ENCODE results near the gene RFNG.

The RFNG gene

DNA sequence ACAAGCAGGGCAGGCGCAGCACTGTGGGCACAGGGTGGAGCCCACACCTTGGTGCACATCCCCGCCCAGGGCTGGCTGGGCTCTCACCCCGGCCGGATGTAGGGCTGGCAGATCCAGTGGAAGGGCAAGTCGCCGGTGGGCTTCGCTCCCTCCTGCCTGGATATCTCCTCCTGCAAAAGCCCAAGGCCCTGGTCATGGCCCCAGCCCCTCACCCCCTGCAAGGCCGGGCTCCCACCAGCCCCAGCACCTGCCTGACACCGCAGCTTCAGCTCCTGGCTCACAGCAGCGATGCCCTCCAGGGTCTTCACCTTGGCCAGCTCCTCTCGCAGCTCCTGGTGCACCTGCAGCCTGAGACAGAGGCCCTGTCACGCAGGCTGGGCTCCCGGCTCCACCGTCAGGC, 9.0 kb upstream of the RFNG start:
- Histone ChIP-seq H3K27me3 (replicated peaks) (no peaks in the 10 kb centered on the region), H3K27ac (no peak overlapping the region), H3K36me3 (replicated peaks) (peaks cover 59% of the 10 kb centered on the region), H3K4me3 (ENCODE audit: low read depth, low read length) (no peak overlapping the region)
- TF ChIP-seq, protein P1, sequence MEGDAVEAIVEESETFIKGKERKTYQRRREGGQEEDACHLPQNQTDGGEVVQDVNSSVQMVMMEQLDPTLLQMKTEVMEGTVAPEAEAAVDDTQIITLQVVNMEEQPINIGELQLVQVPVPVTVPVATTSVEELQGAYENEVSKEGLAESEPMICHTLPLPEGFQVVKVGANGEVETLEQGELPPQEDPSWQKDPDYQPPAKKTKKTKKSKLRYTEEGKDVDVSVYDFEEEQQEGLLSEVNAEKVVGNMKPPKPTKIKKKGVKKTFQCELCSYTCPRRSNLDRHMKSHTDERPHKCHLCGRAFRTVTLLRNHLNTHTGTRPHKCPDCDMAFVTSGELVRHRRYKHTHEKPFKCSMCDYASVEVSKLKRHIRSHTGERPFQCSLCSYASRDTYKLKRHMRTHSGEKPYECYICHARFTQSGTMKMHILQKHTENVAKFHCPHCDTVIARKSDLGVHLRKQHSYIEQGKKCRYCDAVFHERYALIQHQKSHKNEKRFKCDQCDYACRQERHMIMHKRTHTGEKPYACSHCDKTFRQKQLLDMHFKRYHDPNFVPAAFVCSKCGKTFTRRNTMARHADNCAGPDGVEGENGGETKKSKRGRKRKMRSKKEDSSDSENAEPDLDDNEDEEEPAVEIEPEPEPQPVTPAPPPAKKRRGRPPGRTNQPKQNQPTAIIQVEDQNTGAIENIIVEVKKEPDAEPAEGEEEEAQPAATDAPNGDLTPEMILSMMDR (IDR thresholded peaks at IDR 0.05; ENCODE audit: low read depth, low read length, missing control alignments) = no peak
- in situ Hi-C loops (cut with HindIII; ENCODE audit: low pct_ligation_motif_present, low sequenced_read_pairs) = no loop called here
- DNase-seq = no peak

DNA sequence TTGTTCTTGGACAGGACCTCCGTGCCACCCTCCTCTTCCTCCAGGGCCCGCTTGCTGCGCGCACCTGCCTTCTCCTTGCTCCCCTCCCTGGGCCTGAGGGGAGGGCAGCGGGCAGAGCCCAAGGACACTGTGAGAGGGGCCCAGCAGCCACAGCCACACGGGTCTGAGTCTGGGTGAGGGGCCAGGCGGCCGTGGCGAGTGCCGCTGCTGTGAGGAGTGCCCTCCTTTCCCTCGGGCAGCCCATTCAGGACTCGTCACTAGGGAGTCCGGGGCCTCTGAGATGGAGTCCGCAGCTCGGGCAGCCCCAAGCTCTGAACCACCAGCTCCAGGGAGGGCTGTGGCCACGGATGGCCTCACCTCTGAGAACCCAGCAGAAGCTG, 8.4 kb upstream of the RFNG start:
- TF ChIP-seq, protein P1 (IDR thresholded peaks at IDR 0.05; ENCODE audit: low read depth, low read length, missing control alignments) = no peak
- H3K4me3 ChIP-seq (ENCODE audit: low read depth, low read length) = no peak overlapping the region
- in situ Hi-C loops (cut with HindIII; ENCODE audit: low pct_ligation_motif_present, low sequenced_read_pairs) = no loop called here
- DNase-seq = no peak
- no peaks in the 10 kb centered on the region for H3K27me3 ChIP-seq (replicated peaks)
- H3K27ac ChIP-seq = no peak overlapping the region
- H3K36me3 ChIP-seq (replicated peaks) = peaks cover 64% of the 10 kb centered on the region

DNA sequence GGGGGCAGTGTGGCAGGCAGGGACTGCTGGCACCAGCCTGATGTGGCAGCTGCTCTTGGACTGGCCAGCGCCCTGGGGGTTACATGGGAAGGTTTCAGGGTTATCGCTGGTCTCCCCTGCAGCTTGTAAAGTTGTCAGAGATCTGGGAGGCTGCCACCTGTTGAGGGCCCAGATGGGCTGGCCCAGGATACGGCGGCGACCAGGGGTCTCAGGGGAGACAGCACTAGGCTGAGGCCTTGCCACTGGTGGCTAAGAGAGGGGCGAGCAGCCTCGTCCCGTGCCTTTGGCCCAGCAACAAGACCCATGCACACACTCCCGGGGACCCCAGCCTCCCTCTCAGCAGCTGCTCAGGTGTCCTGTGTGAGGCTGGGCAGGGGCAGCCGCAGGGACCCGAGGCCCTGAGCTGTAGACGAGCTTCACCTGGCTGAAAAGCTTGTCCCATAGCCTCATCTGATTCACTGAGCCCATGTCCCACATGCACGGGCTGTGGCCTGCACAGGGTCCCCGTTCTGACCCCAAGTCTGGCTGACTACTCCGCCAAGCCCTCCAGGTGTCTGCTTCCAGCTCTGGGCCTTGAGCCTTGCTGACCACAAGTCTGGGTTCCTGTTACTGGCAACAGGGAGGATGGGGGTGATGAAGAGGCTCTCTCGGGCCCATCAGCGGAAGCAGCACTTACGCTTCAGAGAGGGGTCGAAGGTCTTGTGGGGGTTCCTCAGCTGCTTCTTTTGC, 7.8 kb upstream of the RFNG start:
- Histone ChIP-seq H3K36me3 (replicated peaks) (peaks cover 69% of the 10 kb centered on the region), H3K4me3 (ENCODE audit: low read depth, low read length) (no peak overlapping the region), H3K27me3 (replicated peaks) (no peaks in the 10 kb centered on the region), H3K27ac (no peak overlapping the region)
- TF ChIP-seq, protein P1 (IDR thresholded peaks at IDR 0.05; ENCODE audit: low read depth, low read length, missing control alignments) = no peak
- in situ Hi-C loops (cut with HindIII; ENCODE audit: low pct_ligation_motif_present, low sequenced_read_pairs) = no loop called here
- no peak for DNase-seq

DNA sequence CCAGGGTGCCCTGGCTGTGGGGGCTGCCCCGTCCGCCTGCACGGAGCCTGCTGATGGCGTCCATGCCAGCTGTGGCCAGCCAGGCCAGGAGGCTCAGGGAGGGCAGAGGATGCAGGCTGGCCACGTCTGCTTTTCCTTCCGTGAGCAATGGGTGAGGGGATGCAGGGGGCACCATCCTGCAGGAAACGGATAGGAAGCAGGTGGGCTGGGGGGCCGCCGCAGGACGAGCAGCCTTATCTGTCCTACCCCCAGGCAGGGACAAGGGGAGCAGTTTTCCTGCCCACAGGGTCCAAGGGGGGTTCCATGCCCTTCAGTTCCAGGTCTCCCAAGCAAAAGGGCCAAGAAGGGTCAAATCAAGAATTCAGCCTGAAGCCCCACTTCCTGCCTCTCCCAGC, 7.2 kb upstream of the RFNG start:
- Histone ChIP-seq H3K27me3 (replicated peaks) (no peaks in the 10 kb centered on the region), H3K27ac (no peak overlapping the region)
- in situ Hi-C loops (cut with HindIII; ENCODE audit: low pct_ligation_motif_present, low sequenced_read_pairs) = no loop called here

DNA sequence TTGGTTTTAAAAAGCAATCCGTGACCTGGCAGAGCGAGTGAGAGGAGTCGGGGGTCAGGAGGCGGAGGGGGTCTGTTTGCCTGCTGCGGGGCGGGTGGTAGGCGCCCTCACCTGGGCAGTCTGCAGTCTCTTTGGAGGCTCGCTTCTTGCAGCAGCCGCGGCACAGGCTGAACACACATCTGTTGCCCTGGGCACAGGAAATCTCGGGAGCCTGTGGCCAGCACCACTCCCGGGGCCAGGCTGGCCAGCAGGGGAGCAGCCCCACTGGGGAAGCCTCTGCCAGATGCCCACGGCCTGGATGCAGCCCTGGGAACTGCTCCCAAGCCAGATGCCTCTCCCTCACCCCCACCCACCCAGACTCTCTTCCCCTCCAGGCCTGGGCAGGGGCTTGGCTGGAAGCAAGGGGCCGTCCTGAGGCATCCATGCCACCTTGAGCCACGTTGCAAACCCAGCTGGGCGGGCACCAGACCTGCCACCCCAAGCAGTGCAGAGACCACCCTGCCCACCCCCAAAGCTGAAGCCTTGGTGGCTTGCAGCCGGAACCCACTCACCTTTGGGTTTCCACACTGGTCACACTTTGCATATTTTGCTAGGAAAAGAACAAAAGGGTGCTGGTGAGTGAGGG, 6.7 kb upstream of the RFNG start:
- in situ Hi-C loops (cut with HindIII; ENCODE audit: low pct_ligation_motif_present, low sequenced_read_pairs) = no loop called here
- no peak for DNase-seq
- no peak overlapping the region for H3K4me3 ChIP-seq (ENCODE audit: low read depth, low read length)
- H3K27me3 ChIP-seq (replicated peaks) = no peaks in the 10 kb centered on the region
- no peak overlapping the region for H3K27ac ChIP-seq
- TF ChIP-seq, protein P1 (IDR thresholded peaks at IDR 0.05; ENCODE audit: low read depth, low read length, missing control alignments) = no peak
- peaks cover 71% of the 10 kb centered on the region for H3K36me3 ChIP-seq (replicated peaks)

More for the DNA sequence above, 7.2 kb upstream of the RFNG start:
- DNase-seq = no peak
- Histone ChIP-seq H3K4me3 (ENCODE audit: low read depth, low read length) (no peak overlapping the region), H3K36me3 (replicated peaks) (peaks cover 73% of the 10 kb centered on the region)
- TF ChIP-seq, protein P1 (IDR thresholded peaks at IDR 0.05; ENCODE audit: low read depth, low read length, missing control alignments) = no peak

Data from brain microvascular endothelial cell (primary cell).